ENCODE measurements around the gene MTURN. TPM values are rescaled to one million over a fixed set of nuclear protein-coding genes. Genes with fewer than 3 reads are reported as not detected.

Gene MTURN
- total and polyA plus RNA-seq, 9 of the 15 experiments (the other 6 are each of a cell fraction or from before 2014, with no cell fraction given), result 0.94 to 14.8 (median 6.4) TPM

DNA sequence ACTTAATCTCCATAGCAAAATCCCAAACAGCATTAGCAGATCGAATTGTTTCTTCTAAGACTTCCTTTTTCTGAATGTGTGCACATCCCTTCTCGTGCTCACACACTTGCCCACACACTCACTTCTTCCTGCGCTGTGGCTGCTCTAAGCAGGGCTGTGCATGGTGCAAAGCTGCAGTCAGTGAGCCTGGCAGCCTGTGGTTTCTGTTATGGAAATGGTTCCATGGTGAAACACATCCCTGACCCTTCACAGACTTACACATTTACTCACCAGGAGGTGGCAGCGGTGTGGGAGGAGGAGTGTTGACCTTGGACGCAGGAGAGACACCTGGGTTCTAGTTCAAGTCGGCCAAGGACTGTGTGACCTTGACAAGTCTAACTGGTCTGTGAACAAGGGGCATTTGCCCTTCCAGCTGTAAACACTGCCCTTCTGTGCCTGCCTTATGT lies 24.9 kb downstream of the MTURN start (continued):
- TF ChIP-seq, protein P1, sequence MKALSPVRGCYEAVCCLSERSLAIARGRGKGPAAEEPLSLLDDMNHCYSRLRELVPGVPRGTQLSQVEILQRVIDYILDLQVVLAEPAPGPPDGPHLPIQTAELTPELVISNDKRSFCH (CRISPR knock-in tag; IDR thresholded peaks at IDR 0.05), result no peak
- TF ChIP-seq, protein P1 (tag; IDR thresholded peaks at IDR 0.05), result peak; percentile 33; the same call in 1 of the 2 replicates
- TF ChIP-seq CREB3L1 (IDR thresholded peaks at IDR 0.05; ENCODE audit: borderline replicate concordance, low read depth) (no peak), SIX5 (IDR thresholded peaks at IDR 0.05; ENCODE audit: borderline replicate concordance in 1 of 2, insufficient read depth in 1 of 2, low read depth in 1 of 2, low read length in 2 of 2) (no peak), NR1H2 (CRISPR knock-in tag; IDR thresholded peaks at IDR 0.05) (no peak), RAD21 (CRISPR knock-in tag; conservative IDR thresholded peaks at IDR 0.05 in 1 of 2, IDR thresholded peaks at IDR 0.05 in 1 of 2) (peak in 1 of 2 experiments; percentile 7; a peak in 1 of 4 replicates), RBM25 (IDR thresholded peaks at IDR 0.05; ENCODE audit: low read depth, low read length, severe bottlenecking) (no peak), ZFP91 (CRISPR knock-in tag; IDR thresholded peaks at IDR 0.05) (no peak), RFX1 (IDR thresholded peaks at IDR 0.05) (no peak), TAL1 (IDR thresholded peaks at IDR 0.05) (no peak), NRF1 (conservative IDR thresholded peaks at IDR 0.05 in 1 of 2, IDR thresholded peaks at IDR 0.05 in 1 of 2) (no peak), NFIX (CRISPR knock-in tag; IDR thresholded peaks at IDR 0.05; ENCODE audit: low read depth) (no peak), RBFOX2 (IDR thresholded peaks at IDR 0.05; ENCODE audit: low read depth, low read length) (no peak), E2F1 (CRISPR knock-in tag; IDR thresholded peaks at IDR 0.05) (no peak), MEF2A (IDR thresholded peaks at IDR 0.05; ENCODE audit: control insufficient read depth, low read depth, low read length) (no peak), ZNF224 (CRISPR knock-in tag; IDR thresholded peaks at IDR 0.05) (no peak), TCF15 (CRISPR knock-in tag; IDR thresholded peaks at IDR 0.05) (no peak)
